Mucosa of descending colon (tissue), 3 donors: ENCODE results near the gene SYT3. TPM values are rescaled to one million over a fixed set of nuclear protein-coding genes. Genes with fewer than 3 reads are reported as not detected.
"Not testable (repeated sequence)": the region's sequence is repeated elsewhere in the genome, so short reads cannot be mapped to it uniquely, and the experiment has no call there.

Source experiments
- ATAC-seq: fragments of 200-7000 bp; cut with Tn5 transposase; one replicate; pipeline ENCODE4 v1.9.1; 2020; ENCODE audit warnings: mild to moderate bottlenecking, moderate library complexity
- DNase-seq, 3 donors: peaks; one replicate each; pipeline ENCODE4 v3.0.0-alpha.2; 2020
- H3K36me3 ChIP-seq: fragments of 200-600 bp; one replicate; pipeline ENCODE4 v1.8.0; 2021; ENCODE audit warnings: low read depth, mild to moderate bottlenecking
- H3K4me1 ChIP-seq: fragments of 200-600 bp; one replicate; pipeline ENCODE4 v1.8.0; 2021; ENCODE audit warnings: low read depth, mild to moderate bottlenecking
- H3K4me3 ChIP-seq: fragments of 200-600 bp; one replicate; pipeline ENCODE4 v1.8.0; 2021; ENCODE audit warnings: mild to moderate bottlenecking
- H3K9me3 ChIP-seq: fragments of 200-600 bp; one replicate; pipeline ENCODE4 v1.8.0; 2021; ENCODE audit warnings: mild to moderate bottlenecking
- CTCF ChIP-seq: fragments of 200-600 bp; IDR thresholded peaks from one replicate; pipeline ENCODE4 v1.8.0; 2022; ENCODE audit warnings: antibody characterized with exemption, mild to moderate bottlenecking
- intact Hi-C, 2 donors: fragments of 100-400 bp; cut with DNase I in 1 of 2; cut with micrococcal nuclease in 1 of 2; formaldehyde crosslinking; loops; one replicate each; pipeline versions ENCODE4 v1.11.0 to v1.11.1; 2022; cut with DNase I, micrococcal nuclease
- total RNA-seq, 3 donors: library from RNA; stranded (reverse); fragmentation: NEBNext Ultra II Directional in 2 of 3; extraction: Animal tissue kit (Norgen Biotek cat#: 25700) in 2 of 3; gene quantifications; one replicate each; pipeline versions ENCODE4 v1.2.1 to v1.2.4, GENCODE V29; 2021 to 2023
- donor health status: DM: no; HTN: no; CAD: no; lungs with moderate emphysema.
- donor health status: DM: no; HTN: no; CAD: no.
- donor health status: DM: no; HTN: yes; CAD: no.

Gene SYT3
- total RNA-seq, 3 donors from 2014 or later, result 0.14 to 1.2 TPM; not detected in 1

GRCh38 chr19:50607388-50607787 is 32.3 kb downstream of the SYT3 start:
- ATAC-seq (no peak), DNase-seq (no peak)
- Histone ChIP-seq H3K4me3 (no peak overlapping the region), H3K9me3 (no peaks in the 10 kb centered on the region), H3K4me1 (no peaks in the 10 kb centered on the region), H3K36me3 (no peaks in the 10 kb centered on the region)
- intact Hi-C loops, result no loop called here
- TF ChIP-seq CTCF, result no peak

GRCh38 chr19:50606059-50606836 is 33.4 kb downstream of the SYT3 start:
- ATAC-seq, H3K4me1 ChIP-seq, DNase-seq, H3K9me3 ChIP-seq, H3K36me3 ChIP-seq, intact Hi-C loops, H3K4me3 ChIP-seq: not testable (repeated sequence)

DNA sequence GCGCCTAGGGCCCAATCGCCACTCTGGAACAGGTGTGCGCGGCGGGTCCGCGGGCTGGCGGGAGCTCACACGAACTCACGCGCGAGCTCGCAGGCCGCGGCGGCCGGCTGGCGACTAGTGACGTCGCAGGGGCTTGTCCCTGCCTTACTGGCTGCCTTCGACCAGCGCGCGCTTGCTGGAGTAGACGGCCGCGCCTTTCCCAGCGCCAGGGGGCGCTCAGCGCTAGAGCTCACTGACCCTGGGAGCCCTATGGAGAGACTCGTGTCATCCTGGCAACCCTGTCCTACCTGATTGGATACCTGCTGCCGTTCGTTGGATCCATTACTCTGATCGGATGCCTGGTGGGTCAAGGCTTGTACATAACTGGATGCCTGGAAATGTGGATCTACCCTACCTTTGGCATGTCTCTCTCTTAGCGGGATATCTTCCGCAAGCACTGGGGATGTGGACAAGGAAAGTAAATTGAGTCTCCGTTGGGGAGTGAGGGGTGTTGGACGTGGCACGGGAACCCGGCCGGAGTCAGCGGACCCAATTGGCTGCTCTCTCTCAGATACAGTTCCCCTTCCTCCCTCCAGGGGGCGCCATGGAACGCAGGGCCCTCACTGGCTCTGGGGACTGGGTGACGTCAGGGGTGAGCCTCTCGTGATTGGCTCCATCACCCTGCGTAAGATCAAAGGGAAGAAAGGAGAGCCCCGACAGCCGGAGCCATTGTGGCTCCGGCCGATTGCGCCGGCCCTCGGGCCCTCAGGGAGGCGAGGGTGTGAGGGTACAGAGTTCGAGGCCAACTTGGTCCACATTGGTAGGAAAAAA is 35.2 kb downstream of the SYT3 start:
- H3K4me3 ChIP-seq, intact Hi-C loops, H3K9me3 ChIP-seq, DNase-seq, ATAC-seq, H3K36me3 ChIP-seq, H3K4me1 ChIP-seq: not testable (repeated sequence)

GRCh38 chr19:50602935-50603334 is 36.7 kb downstream of the SYT3 start:
- intact Hi-C loops, result no loop called here
- TF ChIP-seq CTCF, result no peak

DNA sequence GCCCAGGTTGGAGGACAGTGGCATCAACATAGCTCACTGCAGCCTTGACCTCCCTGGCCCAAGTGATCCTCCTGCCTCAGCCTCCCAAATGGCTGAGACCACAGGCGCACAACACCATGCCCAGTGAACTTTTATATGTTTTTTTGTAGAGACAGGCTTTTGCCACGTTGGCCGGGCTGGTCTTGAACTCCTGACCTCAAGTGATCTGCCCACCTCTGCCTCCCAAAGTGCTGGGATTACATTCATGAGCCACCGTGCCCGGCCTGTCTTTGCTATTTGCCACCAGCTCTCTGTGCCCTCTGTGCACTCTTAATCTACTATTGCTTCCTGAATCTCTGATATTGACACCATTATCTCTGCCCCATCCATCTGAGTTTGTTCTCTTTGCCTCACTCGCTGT is 37.2 kb downstream of the SYT3 start:
- ATAC-seq, result no peak
- no peaks in the 10 kb centered on the region for H3K36me3 ChIP-seq
- intact Hi-C loops, result no loop called here

More at GRCh38 chr19:50602935-50603334, 36.7 kb downstream of the SYT3 start:
- H3K36me3 ChIP-seq, result no peaks in the 10 kb centered on the region
- H3K9me3 ChIP-seq, result no peaks in the 10 kb centered on the region
- H3K4me3 ChIP-seq, result no peak overlapping the region
- H3K4me1 ChIP-seq, result no peaks in the 10 kb centered on the region
- DNase-seq (no peak), ATAC-seq (no peak)

DNA sequence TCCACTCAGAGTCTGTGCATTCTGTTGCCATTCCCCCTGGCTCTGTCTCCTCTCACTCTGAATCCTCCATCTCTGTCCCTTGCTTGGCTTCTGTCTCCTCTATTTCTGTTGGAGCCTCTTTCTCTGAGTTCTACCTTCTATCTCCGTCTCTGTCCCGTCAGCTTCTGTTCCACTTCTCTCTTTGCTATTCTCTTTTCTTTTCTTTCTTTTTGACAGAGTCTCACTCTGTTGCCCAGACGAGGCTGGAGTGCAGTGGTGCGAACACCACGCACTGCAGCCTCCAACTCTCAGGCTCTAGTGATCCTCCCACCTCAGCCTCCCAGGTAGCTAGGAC is 37.6 kb downstream of the SYT3 start:
- intact Hi-C loops, result no loop called here
- no peak for TF ChIP-seq CTCF

More for the DNA sequence above, 37.2 kb downstream of the SYT3 start:
- TF ChIP-seq CTCF, result no peak
- no peaks in the 10 kb centered on the region for H3K9me3 ChIP-seq
- no peak for DNase-seq
- no peak overlapping the region for H3K4me3 ChIP-seq
- H3K4me1 ChIP-seq, result no peaks in the 10 kb centered on the region

More for the DNA sequence above, 37.6 kb downstream of the SYT3 start:
- no peak for ATAC-seq
- Histone ChIP-seq H3K4me3 (no peak overlapping the region), H3K9me3 (no peaks in the 10 kb centered on the region), H3K4me1 (no peaks in the 10 kb centered on the region), H3K36me3 (no peaks in the 10 kb centered on the region)
- DNase-seq, result no peak
